Stimulated activated CD8-positive, alpha-beta memory T cell treated with anti-CD3 and anti-CD28 coated beads, Interleukin-7, amount 100 ng/mL, for 4 hours (primary cell): Measurements from ENCODE around the gene PTGFRN.
"Not testable (repeated sequence)": the region's sequence is repeated elsewhere in the genome, so short reads cannot be mapped to it uniquely, and the experiment has no call there.

Experiments
- DNase-seq, 2 donors: peaks; one replicate each; pipeline ENCODE4 v3.0.0-alpha.2; 2020; ENCODE audit warnings: low read depth in 2 of 2

The PTGFRN gene

DNA sequence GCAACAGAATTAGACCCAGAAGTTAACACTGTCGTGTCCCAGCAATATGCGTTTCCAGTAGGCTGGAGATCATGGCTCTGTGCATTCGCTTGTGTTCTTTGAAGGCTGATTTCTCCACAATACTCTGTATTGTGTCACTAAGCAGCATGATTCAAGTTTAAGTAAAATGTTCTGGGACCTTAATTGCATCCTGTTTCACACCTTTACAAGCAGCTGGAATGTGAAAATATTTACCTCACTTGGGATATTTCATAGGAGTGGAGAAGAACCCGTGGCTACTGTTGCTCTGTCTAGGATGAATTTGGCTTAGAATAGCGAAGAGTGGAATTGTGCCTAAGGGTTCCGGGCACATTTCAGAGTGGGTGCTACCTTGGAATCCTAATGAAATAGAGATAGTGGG lies 6.3 kb downstream of the PTGFRN start:
- no peak for DNase-seq

DNA sequence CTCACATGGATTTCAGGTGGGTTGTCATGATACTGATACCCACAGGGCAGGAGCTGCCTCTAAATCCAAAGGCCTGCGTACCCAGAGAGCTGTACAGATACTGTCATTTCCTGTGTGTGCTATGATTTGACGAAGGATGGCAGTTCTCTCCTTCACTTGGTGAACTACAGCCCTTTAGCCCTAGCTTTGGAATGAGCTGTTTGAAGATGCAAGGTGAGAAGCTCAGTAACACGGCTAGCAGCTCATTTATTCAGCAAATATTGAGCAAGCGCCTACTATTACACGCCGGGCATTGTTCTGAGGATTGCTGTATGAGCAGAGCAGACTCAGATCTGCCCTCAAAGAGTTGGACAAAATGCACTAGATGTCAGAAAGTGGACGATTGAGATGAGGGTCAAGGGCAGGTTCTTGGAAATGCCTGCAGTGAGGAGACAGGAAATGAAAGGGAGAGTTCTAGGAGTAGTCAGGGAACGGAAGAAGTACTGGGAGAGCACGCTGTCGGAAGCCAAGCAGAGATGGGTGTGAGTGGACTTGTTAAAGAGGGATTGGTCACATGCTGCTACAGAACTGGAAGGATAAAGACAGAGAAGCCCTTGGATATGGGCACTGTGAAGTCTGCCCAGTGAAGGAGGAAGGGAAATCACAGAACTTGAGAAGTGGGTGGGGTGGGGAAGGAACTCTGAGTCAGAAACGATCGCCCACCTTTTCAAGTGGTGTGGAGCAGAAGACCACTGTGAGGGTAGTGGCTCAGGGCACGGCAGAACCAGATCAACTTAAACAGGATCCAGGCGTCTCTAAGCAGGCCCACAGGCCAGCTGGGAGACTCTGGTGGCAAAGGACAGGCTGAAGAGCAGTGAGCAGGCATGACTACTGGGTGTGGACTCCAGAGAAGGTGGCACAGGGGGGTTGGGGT lies 7.1 kb downstream of the PTGFRN start:
- DNase-seq: no peak

DNA sequence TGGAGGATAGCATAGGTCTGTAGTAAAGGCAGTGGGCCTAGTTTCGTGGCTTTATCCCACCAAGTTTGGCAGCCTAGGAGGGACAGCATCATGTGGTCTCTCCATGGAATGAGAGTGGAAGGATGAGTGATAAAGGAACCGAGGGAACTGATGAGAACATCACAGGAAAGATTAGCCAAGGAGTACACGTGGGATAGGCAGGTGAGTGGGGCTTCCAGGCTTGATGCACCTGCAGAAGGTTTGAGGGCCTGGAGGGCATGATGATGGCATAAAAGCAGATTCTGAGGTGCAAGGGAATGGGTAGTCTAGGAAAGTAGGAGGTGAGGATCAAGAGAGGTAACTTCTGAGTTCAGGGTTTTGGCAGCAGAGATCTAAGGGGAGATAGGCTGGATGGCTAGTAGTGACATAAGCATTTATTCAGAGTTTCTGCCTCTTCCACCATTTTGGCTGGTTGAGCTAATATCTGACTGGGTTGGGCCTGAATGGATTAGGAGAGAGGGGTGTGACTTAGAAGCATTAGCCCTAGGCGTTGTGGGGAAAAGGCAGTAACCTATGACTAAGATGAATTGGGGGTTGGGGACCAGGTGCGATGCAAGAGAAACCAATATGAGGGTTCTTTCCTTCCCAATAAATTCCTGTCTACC lies 9.1 kb downstream of the PTGFRN start:
- no peak for DNase-seq

DNA sequence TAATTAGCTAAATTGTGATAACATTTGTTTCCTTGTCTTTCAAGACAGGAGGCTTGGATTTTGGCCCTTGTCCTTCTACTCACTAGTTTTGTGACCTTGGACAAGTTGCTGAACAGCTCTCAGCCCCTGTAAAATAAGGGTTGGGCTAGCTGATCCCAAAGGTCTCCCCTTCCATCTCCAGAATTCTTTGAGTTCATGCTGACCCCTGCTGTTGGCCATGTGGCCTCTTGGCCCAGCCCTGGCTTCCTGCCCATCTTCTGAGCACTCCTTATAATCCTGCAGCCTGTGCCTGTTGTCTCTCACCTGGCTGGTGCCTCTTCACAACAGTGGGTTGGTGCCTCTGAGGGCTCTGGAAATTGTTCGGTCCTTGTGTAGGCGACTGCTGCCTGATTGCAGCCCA lies 10.1 kb downstream of the PTGFRN start:
- no peak for DNase-seq

DNA sequence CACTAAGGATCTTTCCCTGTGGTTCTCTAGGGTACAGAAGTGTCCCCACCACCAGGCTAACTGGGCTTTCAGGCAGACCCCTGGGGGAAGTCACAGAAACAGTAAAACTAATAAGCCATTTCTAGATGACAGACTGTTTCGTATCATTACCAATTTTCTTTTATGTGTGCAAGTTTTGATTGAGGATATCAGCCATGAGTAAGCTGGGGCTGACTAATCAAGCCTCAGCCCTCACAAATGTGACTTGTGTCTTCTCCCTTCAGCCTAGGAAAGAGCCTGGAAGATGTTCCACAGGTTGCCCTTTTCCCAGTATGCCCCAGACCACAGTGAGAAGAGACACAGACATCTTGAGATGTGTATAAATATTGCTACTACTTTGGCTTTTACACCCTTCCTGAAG lies 10.5 kb downstream of the PTGFRN start:
- DNase-seq: no peak

DNA sequence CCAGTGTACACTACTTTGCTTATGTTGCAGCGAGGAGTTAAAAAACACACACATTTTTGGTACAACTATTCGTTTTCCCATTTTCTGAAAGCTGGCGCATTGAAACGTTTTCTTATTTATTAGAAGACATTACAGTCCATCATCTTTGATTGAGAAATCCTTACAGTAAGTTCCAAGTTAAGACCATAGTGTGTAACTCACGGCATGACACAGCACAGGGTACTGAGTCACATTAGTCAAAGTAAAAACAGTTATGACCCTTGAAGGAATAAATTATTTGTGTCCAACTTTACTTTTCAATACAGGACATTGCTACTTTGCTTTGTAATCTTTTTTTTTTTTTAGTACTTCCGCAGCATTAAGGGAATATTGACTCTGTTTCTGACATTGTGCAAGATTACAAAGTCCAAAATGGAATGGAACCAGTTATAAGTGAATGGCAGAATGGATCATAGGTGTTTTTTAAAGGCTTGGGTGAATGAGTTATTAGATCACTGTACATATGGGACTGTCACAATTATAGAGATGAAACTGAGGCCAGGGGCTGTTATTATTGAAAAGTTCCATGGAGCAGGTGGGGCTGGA lies 11.7 kb downstream of the PTGFRN start:
- no peak for DNase-seq

DNA sequence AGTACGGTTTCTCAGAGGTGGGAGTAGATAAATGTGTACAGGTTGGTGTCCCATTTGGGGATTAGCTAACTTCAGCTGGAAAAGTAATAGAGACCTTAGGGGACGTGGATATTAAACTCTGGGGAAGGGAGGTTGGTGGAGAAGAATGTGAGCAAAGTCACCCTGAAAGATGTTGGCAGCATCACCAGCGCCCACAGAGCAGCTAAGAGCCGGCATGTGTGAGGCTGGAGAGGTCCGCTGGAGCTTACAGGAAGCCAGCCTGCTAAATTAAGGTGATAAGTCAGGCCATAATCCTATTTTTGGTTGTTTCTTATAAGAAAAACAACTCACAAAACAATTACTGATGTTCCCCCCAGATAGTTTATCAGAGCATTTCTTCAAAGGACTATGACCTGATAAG lies 12.2 kb downstream of the PTGFRN start:
- no peak for DNase-seq

DNA sequence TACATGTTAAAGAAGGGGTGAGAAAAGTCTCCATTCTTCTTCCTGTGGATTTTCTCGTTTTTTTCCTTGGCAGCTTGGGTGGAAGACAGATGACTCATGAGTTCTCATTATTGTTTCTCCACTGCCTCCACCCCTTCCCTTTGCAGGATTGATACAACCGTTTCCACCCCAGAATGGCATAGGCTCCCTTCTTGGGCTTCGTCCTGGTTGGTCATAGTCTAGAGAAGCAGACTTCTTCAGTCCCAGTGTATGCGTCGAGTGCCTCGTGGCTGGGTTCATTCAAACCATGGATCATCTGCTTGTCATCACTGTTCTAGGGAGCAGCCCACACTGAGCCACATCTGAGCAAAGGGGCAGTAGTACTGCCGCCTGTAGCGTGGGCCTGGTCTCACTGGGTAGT lies 13.7 kb downstream of the PTGFRN start:
- DNase-seq: no peak

DNA sequence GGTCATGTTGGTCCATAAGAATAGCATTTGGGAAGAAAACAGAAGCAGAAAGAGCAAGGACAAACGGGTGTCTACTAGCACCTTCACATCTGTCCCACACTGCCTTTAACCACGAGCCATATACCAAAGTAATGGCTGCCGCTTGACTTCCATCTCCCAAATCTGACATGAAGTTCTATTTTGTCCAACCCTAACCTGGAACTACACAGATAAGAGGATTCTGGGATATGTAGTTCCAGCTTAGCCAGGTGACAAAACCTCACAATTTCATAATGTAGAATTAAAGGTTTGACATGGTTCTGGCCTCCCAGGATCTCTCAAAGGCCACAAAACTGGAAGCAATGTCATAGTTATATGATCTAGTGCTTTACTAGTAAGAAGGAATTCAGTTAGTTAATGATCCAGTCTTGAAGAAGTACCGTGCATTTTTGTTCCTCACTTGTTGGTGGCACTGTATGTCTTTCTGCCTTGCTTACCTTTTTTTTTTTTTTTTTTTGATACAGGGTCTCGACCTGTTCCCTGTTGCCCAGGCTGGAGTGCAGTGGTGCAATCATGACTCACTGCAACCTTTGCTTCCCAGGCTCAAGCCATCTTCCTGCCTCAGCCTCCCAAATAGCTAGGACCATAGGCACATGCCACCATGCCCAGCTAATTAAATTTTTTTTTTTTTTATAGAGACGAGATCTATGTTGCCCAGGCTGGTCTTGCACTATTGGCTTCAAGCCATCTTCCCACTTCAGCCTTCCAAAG lies 17.5 kb downstream of the PTGFRN start:
- DNase-seq: no peak

DNA sequence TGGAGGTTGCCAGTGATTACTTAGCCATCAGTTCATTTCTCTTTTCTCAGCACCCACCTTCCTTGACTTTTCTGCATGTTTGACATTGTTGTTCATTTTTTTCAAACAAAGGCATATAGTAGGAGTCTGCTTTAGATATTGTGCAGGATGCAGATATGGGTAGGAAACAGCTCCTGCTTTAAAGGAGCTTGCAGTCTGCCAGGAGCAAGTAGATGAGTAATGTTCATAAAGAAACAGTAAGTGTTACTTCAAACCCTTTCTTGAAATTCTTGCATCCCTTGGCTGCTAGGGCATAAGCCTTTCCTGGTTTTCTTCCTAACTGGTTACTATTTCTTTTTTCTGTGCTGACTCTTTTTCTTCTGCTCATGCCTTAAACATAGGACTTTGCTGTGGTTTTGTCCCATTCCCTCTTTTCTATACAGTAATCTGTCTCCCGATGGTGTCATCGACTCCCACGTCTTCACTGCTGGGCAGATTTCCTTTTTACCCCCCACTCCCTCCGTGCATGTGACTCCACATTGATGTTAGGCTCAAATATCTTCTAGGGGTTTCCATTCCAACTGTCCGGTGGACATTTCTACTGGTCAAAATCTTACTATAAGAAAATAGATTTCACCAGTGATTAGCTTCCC lies 20.4 kb downstream of the PTGFRN start:
- no peak for DNase-seq

DNA sequence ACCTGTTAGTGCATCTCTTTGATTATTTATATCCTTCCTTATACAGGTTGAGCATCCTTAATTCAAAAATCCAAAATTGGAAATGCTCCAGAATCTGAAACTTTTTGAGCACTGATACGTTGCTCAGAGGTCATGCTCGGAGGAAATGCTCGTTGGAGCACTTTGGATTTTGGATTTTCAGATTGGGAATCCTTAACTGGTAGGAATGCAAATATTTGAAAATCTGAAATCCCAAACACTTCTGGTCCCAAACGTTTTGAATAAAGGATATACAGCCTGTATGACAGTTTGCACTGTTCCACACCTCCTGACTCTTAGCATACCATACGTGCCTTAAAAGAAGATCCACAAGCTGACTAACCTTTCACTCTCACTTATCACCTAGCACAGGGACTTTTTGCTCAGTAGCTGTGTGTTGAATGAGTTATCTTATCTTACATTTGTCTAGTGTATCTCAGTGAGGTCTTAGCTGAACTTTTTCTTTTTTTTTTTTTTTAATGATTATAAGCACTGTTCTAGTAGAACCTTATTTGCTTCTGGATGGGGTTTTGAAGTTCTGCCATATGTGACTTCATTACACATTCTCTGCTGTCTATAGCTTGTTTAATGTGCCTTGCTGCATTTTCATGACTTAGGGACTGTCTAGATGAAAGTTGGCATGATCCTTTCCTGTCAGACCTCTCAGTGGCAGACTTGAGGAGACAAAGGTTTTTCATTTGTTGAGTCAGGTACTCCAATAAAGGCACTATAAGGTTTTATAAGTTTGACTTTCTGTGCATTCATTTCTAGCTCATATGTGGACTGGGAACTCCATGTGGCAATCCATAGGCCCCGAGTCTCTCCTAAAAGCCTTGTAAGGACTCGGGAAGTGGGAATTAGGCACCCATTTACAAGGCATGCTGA lies 21.6 kb downstream of the PTGFRN start:
- no peak for DNase-seq

DNA sequence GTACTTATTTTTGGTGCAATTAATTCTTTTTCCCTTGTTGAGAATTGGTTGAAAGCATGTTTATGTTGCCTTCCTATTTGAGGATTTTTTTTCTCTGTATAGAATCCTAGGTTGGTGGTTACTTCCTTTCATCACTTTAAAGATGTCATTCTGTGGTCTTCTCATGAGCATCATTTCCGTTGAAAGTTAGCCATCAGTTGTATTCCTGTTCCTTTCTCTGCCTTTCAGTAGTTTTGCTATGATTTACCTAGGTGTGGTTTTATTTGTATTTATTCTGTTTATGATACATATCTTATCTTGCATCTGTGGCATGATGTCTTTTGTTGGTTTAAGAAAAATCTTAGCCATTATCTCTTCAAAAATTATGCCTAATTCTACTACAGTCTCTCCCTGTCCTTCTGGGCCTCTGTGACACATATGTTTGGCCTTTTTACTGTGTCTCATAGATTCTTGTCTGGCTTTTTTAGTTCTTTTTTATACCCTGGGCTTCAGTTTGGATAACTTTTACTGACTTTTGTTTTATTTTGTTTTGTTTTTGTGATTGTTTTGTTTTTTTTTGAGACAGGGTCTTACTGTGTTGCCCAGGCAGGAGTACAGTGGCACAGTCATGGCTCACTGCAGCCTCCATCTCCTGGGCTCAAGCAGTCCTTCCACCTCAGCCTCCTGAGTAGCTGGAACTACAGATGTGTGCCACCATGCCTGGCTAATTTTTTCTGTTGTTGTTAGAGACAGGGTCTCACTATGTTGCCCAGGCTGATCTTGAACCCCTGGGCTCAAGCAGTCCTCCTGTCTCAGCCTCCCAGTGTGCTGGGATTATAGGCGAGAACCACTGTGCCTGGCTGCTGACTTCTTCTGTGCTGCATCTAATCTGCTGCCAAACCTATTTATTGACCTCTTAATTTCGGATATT lies 24.1 kb downstream of the PTGFRN start:
- no peak for DNase-seq

DNA sequence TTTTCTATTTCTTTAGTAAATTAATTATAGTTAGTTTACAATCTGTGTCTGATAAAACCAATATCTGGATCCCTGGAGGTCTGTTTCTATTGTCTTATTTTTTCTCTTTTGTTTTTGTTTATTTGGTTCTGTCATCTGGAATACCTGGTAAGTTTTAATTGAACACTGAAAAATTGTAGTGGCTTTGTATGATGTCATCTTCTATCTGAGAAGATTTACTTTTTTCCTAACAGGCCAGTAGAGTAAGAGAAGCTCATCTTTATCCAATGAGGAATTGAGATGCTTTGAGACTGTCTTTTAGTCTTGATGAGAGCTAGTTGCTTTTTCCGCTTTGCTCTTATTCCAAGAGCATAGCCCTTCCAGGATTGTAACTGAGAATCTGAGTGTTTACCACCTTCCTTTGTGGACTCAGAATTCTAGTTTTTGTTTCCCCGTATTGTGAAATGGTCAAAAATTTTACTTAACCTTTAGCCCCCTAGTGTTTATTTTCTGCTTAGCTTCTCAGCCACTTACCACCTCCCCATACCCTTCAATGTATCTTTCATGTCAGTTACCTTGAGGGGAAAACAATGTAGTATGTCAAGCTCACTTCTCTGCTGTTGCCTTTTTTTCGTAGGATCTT lies 25.0 kb downstream of the PTGFRN start:
- no peak for DNase-seq

DNA sequence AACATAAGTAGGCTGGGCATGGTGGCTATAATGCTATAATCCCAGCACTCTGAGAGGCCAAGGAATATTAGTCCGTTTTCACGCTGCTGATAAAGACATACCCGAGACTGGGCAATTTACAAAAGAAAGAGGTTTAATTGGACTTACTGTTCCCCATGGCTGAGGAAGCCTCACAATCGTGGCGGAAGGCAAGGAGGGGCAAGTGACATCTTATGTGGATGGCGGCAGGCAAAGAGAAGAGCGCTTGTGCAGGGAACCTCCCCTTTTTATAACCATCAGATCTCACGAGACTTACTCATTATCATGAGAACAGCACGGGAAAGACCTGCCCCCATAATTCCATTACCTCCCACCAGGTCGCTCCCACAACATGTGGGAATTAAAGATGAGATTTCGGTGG lies 28.5 kb downstream of the PTGFRN start:
- DNase-seq: no peak

DNA sequence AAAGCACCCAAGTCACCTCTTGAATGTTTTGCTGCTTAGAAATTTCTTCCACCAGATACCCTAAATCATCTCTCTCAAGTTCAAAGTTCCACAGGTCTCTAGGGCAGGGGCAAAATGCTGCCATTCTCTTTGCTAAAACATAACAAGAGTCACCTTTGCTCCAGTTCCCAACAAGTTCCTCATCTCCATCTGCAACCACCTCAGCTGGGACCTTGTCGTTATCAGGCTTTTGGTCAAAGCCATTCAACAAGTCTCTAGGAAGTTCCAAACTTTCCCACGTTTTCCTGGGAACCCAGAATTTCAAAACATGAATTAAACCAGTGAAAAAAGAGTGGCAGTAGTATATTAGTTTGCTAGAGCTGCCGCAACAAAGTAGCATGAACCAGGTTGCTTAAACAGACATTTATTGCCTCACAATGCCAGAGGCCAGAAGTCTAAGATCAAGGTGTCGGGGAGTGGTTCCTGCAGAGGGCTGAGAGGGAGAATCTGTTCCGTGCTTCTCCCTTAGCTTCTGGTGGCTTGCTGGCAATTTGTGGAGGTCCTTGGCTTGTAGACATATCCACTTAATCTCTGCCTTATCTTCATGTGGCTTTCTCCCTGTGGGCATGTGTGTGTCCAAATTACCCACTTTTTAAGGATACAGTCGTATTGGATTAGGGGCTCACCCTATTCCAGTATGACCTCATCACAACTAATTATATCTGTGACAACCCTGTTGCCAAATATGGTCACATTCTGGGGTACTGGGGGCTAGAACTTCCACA lies 30.2 kb downstream of the PTGFRN start:
- not testable (repeated sequence) for DNase-seq

DNA sequence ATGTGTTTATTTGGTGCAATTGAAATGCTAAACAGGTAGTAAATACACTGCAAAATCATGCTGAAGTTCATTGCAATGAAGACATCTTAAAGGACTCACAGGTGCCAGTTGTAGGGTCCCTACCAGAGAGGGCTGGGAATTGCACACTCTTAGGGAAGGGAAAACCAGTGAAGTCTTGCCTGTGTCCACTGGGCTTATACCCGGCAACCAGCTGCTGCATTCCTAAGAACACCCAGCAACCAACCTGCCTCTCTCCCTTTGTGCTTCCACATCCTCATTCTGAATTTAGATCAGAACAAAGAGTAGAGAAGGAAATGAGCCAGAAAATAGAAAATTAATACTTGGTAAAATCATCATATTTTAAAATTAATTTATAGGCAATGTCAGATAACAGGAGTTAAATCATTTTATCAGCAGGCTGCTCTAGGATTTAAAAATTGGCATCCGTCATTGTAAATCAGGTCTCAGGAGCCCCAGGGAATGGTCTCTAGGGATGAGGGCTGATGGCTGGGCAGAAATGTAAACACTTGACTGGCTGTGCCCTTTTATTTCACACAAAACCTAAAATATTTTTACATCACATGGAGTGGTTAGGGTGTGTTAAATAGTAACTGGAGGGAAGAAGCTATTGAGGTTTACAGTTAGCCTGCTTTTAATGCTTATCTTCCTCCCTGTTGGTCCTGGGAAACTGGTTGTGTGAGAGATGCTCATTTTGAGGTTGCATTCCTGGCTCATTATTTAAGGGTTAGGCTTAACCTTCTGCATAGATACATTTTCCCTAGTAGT lies 31.3 kb downstream of the PTGFRN start:
- no peak for DNase-seq

DNA sequence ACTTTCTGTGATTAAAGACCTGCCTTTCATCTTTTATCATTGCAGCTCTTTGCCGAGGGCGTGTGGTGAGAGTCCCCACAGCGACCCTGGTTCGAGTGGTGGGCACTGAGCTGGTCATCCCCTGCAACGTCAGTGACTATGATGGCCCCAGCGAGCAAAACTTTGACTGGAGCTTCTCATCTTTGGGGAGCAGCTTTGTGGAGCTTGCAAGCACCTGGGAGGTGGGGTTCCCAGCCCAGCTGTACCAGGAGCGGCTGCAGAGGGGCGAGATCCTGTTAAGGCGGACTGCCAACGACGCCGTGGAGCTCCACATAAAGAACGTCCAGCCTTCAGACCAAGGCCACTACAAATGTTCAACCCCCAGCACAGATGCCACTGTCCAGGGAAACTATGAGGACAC lies 32.0 kb downstream of the PTGFRN start:
- no peak for DNase-seq

DNA sequence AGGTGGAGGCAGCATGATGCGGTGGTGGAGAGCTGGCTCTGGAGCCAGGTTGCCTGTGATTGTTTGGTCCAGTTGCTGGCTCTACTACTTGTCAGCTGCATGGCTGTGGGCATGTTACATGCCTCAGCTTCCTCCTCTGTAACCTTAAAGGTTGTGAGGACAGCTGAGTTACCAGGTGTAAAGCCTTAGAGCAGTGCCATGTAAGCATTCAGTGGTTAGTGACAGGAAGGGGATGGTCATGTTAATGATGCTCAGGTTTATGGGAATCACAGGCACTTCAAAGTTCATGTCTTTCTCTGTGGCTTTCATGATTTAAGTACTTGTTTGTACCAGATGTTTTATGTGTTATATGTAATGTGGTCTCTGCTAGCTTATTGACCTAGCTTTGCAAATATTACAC lies 32.6 kb downstream of the PTGFRN start:
- no peak for DNase-seq
